ENCODE results near the gene ST14.

Gene ST14

GRCh38 chr11:130214861-130215530 is 55.4 kb downstream of the ST14 start:
- no peak for TF ChIP-seq ZFX (IDR thresholded peaks at IDR 0.05; ENCODE audit: borderline replicate concordance)

DNA sequence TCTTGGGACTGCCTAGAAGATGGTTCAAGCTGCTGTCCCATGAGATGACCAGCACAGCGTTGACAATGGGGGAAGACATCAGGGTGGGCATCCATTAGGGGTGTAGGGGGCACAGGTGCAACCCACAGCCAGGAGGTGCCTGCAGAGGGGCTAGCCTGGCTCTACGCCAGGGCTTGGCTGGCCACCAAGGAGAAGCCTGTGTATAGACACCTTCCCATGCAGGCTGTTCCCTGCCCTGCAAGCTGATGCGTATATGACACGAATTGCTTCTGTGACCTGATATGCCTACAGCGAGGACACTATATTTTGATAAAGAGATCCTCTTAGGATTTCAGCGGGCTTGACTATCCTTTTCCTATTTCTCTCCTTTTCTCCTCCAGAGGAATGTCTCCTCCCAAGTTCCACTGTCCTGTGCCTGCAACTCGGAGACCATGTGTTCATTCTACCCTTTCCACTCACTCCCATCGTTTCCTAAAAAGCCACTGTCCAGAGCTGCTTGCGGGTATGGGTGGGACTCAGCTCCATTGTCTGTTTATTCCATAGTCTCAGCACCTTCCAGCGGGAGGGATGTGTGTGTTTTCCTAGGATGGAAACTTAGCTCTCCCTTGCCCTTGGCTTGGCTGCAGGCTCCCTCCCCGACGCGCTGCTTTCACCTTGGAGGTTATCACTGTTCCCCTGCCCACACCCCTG is 56.1 kb downstream of the ST14 start:
- no peak overlapping the region for H3K27ac ChIP-seq
- TF ChIP-seq, protein P1, sequence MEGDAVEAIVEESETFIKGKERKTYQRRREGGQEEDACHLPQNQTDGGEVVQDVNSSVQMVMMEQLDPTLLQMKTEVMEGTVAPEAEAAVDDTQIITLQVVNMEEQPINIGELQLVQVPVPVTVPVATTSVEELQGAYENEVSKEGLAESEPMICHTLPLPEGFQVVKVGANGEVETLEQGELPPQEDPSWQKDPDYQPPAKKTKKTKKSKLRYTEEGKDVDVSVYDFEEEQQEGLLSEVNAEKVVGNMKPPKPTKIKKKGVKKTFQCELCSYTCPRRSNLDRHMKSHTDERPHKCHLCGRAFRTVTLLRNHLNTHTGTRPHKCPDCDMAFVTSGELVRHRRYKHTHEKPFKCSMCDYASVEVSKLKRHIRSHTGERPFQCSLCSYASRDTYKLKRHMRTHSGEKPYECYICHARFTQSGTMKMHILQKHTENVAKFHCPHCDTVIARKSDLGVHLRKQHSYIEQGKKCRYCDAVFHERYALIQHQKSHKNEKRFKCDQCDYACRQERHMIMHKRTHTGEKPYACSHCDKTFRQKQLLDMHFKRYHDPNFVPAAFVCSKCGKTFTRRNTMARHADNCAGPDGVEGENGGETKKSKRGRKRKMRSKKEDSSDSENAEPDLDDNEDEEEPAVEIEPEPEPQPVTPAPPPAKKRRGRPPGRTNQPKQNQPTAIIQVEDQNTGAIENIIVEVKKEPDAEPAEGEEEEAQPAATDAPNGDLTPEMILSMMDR (IDR thresholded peaks at IDR 0.05) = no peak
- no peak for TF ChIP-seq ZFX (IDR thresholded peaks at IDR 0.05; ENCODE audit: borderline replicate concordance)

More at GRCh38 chr11:130214861-130215530, 55.4 kb downstream of the ST14 start:
- H3K27ac ChIP-seq = no peak overlapping the region

DNA sequence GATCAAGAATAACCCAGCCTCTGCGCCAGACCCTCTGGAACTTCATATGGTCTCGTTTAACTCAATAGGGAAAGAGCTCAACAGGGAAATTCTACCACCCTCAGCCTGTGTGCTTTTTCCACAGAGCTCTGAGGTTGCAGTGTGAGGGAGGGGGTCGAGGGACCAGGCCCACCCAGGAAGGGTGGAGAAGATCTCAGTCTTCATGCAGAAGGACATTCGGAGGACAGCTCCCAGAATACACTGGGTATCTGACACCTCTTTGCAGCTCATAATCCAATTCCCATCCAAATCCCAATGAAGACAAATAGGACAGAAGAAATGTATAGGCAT is 56.6 kb downstream of the ST14 start:
- TF ChIP-seq, protein P1 (IDR thresholded peaks at IDR 0.05) = no peak
- TF ChIP-seq ZFX (IDR thresholded peaks at IDR 0.05; ENCODE audit: borderline replicate concordance) = no peak
- no peak overlapping the region for H3K27ac ChIP-seq

- H3K27ac ChIP-seq = no peak overlapping the region
- no peak for TF ChIP-seq ZFX (IDR thresholded peaks at IDR 0.05; ENCODE audit: borderline replicate concordance)
- TF ChIP-seq, protein P1 (IDR thresholded peaks at IDR 0.05) = no peak
Observed at GRCh38 chr11:130216591-130217132, 57.1 kb downstream of the ST14 start.

DNA sequence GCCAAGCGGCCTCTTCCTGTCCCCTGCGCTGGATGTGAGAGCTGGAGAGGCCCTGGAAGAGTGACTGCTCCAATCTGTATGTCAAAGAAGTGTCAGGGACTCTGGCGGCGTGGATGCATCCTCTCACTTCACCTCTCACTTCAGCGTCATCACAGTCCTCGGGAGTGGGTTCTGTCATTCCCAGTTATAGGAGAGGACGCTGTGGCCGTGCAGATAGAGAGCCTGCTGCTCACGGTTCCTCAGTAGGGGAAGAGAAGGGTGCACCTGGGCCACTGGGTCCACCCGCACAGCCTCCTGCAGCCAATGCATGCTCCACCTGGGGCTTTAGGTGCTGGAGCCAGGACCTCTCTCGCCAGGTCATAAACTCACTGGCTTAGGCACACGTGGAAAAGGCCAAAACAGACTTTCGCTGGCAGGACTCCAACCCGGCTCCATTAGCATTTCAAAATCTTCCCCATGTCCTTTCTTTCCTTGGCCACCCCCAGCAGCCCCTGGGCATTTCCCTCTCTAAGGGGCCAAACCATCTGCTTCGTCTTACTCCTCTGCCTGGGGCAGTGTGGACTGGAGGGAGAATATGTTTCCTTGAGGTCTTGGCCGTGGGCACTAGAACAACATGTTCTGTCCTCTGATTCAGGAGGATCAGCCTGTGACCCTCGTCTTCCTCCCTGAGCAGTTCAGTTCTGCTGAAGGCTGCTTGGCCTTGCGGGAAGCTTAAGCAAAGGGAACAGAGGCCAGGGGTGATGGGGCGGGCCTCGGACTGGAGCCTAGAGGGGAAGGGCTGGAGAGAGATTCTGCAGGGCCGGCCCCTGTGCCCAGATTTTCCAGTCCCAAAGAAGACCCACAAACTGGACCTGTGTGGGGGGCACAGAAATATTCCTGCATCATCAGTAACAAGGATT is 57.8 kb downstream of the ST14 start:
- no peak overlapping the region for H3K27ac ChIP-seq
- TF ChIP-seq, protein P1 (IDR thresholded peaks at IDR 0.05) = no peak
- TF ChIP-seq ZFX (IDR thresholded peaks at IDR 0.05; ENCODE audit: borderline replicate concordance) = no peak

GRCh38 chr11:130218501-130219070 is 59.0 kb downstream of the ST14 start:
- H3K27ac ChIP-seq = no peak overlapping the region
- no peak for TF ChIP-seq ZFX (IDR thresholded peaks at IDR 0.05; ENCODE audit: borderline replicate concordance)
- TF ChIP-seq, protein P1 (IDR thresholded peaks at IDR 0.05) = no peak

DNA sequence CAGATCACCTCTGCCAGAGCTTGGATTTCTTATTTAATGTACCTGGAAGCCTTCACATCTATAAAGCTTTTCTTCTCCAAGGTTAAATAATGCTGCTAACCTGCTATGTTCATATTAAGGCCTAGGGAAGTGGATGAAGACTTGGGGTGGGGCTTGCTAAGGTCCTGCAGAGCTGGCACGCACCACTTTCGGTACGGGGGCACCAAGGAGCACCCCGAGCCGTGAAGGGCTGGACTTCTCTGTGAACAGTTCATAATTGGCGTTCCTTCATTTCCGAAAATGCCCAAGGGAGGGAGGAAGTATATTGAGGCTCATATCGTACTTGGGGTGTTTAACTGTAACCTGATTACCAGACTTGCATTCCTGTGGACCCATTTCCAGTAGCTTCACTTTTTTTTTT is 59.6 kb downstream of the ST14 start:
- no peak for TF ChIP-seq ZFX (IDR thresholded peaks at IDR 0.05; ENCODE audit: borderline replicate concordance)
- TF ChIP-seq, protein P1 (IDR thresholded peaks at IDR 0.05) = no peak
- H3K27ac ChIP-seq = no peak overlapping the region

All from 22Rv1 (cell line).